Caki2 (cell line): ENCODE data around the gene MED6. TPM values are rescaled to one million over a fixed set of nuclear protein-coding genes. Genes with fewer than 3 reads are reported as not detected.

ENCODE experiments used
- DNase-seq: peaks from one replicate; pipeline ENCODE4 v3.0.0-alpha.2; 2015; ENCODE audit warnings: low read depth
- in situ Hi-C: cut with HindIII; loops from 2 replicates; pipeline ENCODE4 v1.10.0; 2016; ENCODE audit warnings: low sequenced_read_pairs, low pct_unique_long_range_greater_than_20kb, mixed read lengths
- total RNA-seq: library from RNA; depleted of rRNA; stranded (reverse); fragments of >200 nt; shearing (Covaris generic); gene quantifications from 2 replicates; pipeline ENCODE4 v1.2.3, GENCODE V29; 2014; ENCODE audit warnings: low replicate concordance; rRNA removed

MED6 gene, protein sequence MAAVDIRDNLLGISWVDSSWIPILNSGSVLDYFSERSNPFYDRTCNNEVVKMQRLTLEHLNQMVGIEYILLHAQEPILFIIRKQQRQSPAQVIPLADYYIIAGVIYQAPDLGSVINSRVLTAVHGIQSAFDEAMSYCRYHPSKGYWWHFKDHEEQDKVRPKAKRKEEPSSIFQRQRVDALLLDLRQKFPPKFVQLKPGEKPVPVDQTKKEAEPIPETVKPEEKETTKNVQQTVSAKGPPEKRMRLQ
- 25.8 and 38.1 TPM in 2 replicates for total RNA-seq

DNA sequence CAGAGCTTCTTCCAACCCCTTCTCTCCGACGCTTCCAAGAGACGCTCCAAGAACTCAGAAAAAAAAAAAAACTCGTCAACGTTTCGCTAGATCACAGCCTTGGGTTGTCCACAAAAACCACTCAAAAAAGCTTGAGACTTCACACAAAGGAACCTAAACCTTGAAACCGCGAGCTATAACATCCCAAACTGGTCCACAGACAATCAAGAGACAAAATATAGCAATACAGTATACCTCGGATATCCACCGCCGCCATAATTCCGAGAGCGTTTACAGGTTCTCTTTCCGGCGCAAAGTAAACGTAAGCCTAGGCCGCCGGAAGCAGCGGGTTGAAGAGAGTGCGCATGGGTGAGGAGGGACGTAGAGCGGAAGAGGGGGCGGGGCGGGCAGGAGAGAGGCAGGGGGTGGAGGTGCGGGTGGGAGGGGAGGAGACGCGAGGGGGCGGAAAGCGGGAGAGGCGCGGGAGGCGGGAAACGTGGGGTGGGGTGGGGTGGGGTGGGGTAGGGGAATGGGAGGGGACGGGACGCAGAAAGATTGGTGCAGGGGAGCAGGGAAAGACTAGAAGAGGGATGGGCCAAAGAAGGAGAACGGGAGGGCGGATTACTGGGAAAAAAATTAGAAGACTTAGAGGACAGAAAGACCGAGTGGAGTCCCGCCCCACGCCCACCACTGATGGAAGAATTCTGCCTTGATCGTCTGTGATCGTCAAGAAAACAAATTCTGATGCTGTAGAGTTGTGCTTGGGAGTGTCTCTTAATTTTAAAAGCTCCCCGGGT, at the start of gene MED6:
Gene MED6 (minus strand): TSS at position 274 of the 776 bp plus-strand sequence. CDS start 18 bp downstream, at position 256.
- DNase-seq: peak; percentile 77
- in situ Hi-C loops: no loop called here

DNA sequence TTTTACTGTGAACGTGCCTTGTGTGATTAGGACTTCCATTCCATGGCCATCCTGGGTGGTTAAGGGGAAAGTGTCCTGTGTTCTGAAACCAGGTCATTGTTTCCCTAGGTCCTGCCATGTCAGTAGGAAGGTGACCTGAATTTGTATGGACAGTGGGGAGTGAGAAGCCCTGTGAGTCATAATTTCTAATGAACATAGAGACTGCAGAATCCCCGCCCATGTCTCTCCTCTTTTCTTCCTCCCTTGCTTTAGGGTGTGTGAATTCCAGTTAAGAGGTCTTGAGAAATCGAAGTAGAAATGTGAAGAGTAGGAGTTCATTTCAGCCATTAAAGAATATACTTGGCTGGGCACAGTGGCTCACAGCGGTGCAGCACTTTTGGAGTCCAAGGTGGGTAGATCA, 49.3 kb upstream of the MED6 start:
- in situ Hi-C loops: no loop called here
- DNase-seq: no peak

DNA sequence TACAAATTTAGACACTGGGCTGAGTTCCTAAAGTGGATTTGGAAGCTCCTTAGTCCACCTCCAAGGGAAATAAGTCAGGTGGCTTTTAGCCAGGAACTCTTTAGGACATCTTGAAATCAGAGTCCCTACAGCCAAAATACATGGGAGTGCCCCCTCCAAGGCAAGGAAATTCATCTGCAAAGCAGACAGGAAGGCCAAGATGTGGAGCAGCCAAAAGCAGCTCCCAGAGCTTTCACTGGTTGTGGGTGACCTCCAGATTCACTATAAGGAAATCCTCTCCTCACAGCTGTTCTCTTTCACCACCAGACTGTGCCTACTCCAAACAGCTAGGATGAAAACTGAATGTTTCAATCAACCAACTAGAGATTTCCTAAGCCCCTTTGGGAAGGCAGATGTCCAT, 47.9 kb upstream of the MED6 start:
- DNase-seq: no peak
- in situ Hi-C loops: no loop called here

DNA sequence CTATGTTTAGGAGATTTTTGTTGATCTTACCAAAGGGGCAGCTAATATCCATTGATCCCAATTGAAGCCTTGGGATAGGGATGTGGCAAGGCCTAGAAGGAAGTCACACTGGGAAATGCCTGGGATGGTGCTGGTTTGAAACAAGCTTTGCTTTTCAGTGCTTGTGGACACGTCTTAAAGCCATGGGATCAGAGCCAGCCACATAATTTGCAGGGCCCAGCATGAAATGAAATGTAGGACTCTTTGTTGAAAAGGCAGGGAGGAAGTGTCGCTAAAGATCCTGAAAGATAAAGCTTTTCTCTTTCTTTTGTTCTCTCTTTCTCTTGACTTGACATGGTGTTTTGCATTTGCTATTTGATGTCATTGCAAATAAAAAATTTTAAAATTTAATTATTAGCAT, 46.2 kb upstream of the MED6 start:
- in situ Hi-C loops: no loop called here

DNA sequence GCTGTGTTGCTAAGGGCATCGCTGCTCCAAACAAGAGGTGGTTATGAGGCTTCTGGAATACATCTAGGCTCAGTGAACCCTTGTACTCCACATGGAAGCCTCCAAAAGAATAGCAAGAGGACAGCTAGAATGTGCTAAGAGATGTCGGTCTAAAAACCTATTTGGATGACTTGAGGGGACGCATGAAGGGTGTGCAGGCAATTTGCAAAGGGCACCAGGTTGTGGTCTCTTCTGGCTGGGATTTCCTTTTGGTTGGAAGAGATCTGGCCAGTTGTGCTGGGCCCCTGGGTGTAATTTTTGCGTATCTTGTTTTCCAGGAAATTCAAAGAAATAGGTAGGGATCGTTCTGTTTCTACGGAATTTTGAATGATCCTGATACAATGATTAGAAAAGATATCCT, 45.4 kb upstream of the MED6 start:
- in situ Hi-C loops: no loop called here
- DNase-seq: no peak

More for the DNA sequence above, 46.2 kb upstream of the MED6 start:
- DNase-seq: no peak

DNA sequence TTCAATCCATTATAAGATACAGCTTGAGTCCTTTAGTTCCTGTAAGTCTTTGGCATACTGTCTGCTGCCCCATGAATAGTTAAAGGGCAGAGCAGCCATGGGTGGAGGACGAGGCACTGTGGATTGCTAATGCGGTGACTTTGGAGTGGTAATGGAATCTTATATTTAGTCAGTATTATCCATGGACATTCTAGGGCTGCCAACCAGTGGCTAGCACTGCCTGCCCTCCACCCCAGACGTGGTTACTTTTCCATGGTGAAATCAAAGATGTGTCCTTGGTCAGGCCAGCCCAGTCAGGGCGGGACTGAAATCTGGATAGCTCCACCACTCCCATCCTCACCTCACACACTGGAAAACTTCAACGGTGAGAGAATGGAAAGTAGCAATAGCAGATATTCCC, 43.5 kb upstream of the MED6 start:
- in situ Hi-C loops: no loop called here
- DNase-seq: no peak

DNA sequence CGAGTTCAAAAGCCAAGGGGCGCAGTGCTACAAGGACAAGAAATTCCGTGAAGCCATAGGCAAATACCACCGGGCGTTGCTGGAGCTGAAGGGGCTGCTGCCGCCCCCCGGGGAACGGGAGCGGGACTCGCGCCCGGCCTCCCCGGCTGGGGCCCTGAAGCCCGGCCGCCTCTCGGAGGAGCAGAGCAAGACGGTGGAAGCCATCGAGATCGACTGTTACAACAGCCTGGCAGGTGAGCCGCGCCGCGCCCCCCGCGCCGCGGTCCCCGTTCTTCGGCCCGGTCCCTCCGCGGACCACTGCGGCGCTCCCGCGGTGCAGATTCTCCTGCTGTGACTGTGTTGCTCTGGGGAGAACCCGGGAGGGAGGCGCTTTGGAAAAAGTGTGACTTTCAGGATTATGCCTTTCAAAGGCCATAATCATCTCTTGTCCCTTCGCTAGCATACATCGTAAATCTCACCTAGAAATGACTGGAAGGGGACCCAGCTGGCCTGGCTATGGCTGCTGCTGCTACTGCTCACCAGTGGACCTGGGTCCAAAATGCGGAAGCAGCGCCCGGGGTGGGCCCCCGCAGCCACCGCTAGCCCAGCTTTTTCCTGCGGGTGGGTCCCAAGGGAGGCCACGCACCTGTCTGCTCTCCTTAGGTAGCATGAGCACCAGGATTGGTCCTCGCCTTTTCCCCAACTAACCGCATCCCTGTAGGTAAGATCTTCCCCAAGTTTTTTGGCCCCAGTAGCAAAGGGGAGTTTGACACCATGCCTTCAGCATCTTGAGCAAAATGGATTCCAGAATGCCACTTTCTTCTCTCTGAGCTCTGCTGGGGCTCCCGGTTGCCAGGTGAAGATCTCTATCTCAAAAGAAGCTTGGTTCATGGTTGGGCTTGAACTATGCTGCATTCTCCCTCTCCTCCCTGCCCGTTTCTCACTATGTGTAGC, 42.1 kb upstream of the MED6 start:
- no peak for DNase-seq
- in situ Hi-C loops: no loop called here

DNA sequence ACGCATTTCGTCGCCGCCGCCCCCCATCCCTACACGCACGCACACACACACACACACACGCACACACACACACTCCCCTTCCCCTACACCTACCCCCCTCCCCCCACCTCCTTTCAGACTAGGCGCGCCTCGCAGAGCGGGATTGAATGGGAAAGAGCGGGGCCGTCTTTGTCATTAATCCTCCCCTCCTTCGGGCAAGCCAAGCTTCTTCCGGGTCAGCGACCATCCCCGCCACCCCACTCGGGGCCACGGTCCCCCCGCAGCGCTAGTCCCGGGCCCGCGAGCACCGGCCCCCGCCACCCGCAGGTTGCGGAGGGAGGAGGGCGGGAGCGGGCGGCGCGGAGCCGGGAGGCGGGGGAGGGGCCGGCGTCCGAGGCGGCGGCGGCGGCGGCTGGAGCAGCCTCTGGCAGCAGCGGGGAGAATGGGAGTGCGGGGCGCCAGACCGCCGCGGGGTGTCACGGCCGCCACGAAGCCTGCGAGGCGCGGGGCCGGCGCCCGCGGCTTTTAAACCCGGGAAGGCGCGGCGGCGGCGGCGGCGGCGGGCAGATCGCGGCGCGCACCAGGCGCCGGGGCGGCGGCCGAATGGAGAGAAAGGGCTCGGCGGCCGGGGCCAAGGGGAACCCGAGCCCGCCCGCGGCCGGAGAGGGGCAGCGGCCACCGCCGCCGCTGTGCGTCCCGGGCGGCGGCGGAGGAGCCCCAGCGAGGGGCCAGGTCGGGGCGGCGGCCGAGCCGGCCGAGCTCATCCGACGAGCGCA, 41.3 kb upstream of the MED6 start, which contains the start of gene TTC9:
Gene TTC9 (plus strand): TSS at position 369 of the 755 bp plus-strand sequence. CDS start 214 bp downstream, at position 583.
- in situ Hi-C loops: no loop called here
- no peak for DNase-seq

DNA sequence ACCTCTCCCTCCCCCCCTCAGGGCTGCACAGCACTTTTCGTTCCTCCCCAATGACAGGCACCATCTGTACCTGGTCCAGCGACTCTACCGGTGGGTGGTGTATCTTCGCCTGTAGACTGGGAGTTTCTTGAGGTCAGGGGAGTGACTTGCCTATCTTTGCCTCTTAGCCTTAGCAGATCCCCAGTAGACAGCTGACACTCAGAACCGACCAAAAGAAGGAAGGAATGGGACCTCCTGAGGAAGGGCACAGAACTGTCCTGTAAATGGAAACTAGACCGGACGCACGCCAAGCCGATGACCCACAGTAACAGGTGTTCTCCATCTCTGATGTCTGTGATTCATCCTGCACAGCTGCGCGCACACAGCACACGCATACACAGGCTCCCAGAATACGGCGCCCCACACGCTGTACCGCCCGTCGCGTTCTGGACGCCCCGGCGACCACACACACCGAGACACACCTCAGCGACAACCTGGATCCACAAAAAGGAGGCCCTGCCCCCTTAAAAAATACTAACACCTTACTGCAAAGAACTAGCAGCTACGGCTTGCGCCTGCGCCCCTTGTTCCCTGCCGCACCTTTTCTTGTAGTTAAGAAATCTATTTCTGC, 40.6 kb upstream of the MED6 start:
- in situ Hi-C loops: no loop called here
- peak; percentile 60 for DNase-seq

DNA sequence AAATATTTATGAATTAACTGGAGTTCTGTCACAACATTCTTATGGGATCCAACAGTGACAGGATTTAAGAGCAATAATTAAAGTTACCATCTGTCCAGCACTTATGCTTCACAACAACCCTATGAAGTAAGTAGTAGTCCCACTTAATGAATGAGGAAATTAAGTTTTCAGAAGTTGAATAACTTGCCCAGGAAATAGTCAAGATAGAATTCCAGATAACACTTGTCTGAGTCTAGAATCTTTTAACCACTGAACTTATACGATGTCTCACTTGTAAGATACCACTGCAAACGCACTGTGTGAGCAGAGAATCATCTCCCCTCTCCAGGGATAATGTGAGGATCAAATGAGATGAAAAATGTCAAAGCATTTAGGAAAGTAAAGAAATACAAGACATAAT, 38.0 kb upstream of the MED6 start:
- in situ Hi-C loops: no loop called here
- DNase-seq: no peak

DNA sequence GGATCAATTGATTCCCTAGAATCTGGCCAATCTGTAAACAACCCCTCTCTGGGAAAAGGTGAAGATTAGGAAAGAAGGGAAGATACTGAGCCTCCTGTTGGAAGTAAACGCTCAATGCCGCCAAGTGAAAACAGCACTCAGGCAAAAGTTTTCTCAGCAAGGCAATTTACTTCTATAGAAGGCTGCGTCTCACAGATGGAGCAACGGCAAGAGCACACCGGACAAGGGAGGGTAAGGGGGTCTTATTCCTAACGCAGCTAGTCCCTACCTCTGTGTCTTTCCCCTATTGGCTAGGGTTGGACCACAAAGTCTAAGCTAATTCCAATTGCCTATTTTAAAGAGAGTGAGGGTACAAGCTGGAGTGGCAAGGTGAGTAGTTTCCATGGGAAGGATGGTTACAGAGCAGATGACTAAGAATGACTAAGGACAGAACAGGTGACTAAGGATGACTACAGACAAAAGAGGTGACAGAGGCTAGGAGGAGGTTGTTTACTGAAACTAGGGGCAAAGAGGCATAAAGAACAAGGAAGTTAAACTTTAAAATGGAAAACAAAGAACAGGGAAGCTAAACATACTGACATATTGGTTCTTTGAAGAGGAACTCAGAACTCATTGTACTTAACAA, 35.6 kb upstream of the MED6 start:
- in situ Hi-C loops: no loop called here
- peak; percentile 73 for DNase-seq

DNA sequence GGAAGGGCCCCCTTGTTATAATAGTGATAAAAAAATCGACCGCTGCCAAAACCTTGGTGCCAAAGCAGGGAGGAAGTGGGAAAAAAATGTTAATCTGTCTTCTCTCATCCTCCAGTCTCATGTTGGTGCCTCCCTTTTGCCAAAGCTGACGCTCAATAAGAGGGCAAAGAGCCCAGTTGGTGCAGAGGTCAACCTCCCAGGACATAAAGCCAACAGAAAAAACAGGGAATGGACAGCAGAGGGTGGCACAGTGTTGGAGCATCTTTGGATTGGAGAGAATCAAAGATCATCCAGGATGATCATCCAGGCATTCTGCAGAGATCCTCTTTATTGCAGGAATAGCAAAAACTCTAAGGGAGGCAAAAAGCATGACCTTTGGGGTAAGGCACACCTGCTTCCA, 31.5 kb upstream of the MED6 start:
- no peak for DNase-seq
- in situ Hi-C loops: no loop called here

DNA sequence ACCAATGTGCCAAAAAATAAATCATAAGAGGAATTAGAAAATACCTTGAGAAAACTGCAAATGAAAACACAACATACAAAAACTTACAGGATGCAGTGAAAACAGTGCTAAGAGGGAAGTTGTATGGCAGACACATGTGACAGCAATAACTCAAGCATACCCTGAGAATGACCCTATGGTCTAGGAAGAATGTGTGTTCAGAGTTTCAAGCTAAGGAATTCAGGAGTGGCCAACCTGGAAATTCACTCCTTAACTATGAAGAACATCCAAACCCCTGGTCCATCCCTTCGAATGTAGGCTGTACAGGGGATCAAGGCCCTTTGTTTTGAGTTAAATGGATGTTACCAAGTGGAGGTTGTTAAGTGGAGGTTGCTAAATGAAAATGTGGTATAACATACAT, 24.5 kb upstream of the MED6 start:
- no peak for DNase-seq
- in situ Hi-C loops: no loop called here

DNA sequence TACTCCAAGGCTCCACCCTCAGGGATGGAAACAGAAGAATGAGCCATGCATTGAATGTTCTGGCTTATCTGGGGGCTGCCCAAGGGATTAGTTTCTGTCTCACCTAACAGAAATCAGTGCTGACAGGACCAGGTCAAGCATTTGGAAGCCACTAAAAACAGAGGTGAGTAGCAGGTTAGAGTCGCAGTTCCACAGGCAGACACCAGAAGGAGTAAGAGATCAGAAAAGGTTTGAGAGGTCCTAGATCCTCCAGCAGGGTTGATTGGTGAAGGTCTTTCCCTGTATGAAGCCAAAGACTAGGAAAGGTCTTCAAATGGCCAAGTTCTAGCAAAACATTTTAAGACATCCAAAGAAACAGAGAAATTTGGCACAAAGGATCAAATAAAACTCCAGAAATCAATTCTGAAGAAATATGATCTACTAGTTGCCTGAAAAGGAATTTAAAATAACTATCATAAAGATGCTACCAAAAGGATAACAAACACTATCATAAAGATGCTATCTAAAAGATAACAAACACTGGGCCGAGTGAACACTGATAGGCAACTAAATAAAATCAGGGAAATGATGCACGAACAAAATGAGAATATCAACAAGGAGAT, 21.8 kb upstream of the MED6 start:
- in situ Hi-C loops: no loop called here
- peak; percentile 41 for DNase-seq

DNA sequence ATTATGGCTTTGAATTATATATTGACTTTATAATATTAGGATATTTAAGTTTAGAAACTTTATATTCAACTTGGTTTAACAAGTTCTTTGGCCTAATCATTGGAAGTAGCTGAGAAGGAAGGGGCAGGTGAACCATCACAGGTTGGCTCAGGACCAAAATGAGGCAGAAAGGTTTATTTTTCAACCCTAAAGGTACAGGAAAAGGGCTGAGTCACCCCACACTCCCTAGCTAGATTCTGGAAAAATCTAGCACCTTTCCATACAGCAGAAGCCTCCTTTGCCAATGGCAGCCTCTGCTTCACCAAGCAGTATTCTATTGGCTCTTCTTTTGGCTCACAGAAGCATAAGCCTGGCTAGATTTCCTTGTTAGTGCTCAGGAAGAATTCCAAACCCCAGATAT, 19.3 kb upstream of the MED6 start:
- in situ Hi-C loops: no loop called here

DNA sequence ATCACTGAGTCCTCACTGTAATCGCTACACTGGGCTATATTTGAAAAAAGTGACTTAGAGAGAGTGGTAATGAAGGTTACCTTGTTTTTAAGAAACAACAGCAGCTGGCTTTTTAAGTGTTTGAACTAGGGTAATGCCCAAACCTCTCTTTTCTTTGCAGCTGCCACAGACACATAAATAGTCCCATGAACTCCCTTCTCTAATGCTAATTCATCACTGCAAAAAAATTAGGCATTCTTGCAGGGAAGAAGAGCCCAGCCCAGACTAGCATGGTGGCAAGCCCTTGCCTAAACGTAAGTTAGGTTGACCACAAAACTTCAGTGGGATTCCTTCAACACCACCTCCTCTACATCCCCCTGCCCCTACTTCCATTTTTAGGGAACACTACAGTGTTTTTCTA, 17.9 kb upstream of the MED6 start:
- in situ Hi-C loops: no loop called here
- DNase-seq: no peak

More for the DNA sequence above, 19.3 kb upstream of the MED6 start:
- DNase-seq: no peak

DNA sequence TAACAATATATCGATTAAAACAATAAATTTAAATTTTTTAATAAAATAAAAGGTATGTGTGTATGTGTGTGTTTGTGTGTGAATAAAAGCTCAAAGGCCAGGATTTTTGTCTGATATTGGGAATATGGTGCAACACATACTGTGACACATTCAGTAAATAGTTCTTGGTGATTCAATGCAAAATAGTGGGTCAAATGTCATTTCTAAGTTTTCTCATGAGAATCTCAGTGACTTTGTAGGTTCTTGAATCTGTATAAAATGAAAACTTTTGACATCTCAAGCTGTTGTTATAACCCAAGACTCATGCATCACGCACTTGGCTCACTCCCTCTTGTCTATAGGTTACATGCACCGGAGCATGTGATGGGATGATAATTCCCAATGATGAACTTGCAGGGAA, 16.2 kb upstream of the MED6 start:
- DNase-seq: no peak
- in situ Hi-C loops: no loop called here
